Prostate gland (tissue), 2 donors: ENCODE data around the gene AK4.

Experiments
- POLR2AphosphoS5 ChIP-seq: sonication (generic); formaldehyde crosslinking; IDR thresholded peaks from one replicate; pipeline ENCODE4 v1.6.1; 2017; ENCODE audit warnings: antibody characterized with exemption
- TF ChIP-seq, protein P1 (sequence below), 4 experiments: fragments of 200-600 bp in 2 of 4; fragments of 450-650 bp in 2 of 4; sonication (generic) in 2 of 4; IDR thresholded peaks; 1 replicate in 3 of 4; 2 replicates in 1 of 4; pipeline ENCODE4 v1.5.1; 2016 to 2019; ENCODE audit warnings: antibody characterized with exemption in 4 of 4, mild to moderate bottlenecking in 2 of 4, moderate library complexity in 2 of 4

DNA sequence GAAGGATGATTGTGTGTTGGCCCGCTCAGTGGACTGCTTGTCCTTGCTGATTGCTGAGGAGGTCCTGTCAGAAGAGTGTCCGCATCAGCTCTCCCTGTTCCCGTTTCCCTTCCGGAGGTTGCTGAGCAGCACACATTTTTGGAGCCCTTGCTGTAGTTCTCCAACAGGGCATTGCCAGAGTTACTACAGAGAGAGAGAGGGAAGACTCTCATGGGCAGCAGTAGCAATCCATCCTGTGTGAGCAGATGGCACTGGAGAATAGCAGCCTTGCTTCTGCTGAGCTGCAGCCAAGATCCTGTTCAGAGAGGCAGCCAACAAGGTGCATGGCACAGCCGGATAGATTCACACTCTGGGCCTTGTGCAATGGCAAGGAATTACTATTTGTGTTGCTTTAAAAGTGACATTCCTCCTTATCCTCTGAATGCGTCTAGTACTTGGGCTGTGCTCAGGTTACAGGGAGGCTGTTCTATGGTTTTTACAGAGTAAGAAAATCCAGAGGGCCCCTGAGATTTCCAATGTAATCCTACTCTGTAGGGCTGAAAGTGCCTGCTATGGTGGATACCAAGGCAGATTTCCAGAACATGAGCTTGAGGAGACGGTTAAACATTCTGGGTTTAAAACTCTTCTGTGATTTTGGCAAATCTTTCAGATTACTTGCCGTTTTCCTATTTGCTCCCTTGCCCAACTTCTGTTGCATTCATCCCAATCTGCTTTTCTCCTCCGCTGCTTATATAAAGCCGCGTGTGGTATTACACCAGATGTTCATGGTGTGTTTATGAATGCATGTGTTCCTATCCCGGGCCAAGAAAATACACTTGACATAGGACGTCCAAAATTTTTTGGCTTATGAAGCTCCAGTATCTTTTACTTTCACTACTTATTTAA is 27.4 kb downstream of the AK4 start:
- TF ChIP-seq POLR2AphosphoS5 = no peak
- TF ChIP-seq, protein P1, sequence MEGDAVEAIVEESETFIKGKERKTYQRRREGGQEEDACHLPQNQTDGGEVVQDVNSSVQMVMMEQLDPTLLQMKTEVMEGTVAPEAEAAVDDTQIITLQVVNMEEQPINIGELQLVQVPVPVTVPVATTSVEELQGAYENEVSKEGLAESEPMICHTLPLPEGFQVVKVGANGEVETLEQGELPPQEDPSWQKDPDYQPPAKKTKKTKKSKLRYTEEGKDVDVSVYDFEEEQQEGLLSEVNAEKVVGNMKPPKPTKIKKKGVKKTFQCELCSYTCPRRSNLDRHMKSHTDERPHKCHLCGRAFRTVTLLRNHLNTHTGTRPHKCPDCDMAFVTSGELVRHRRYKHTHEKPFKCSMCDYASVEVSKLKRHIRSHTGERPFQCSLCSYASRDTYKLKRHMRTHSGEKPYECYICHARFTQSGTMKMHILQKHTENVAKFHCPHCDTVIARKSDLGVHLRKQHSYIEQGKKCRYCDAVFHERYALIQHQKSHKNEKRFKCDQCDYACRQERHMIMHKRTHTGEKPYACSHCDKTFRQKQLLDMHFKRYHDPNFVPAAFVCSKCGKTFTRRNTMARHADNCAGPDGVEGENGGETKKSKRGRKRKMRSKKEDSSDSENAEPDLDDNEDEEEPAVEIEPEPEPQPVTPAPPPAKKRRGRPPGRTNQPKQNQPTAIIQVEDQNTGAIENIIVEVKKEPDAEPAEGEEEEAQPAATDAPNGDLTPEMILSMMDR (IDR thresholded peaks at IDR 0.05) = no peak
